Fibroblast of lung (primary cell): ENCODE data around the gene NR4A1. TPM values are rescaled to one million over a fixed set of nuclear protein-coding genes. Genes with fewer than 3 reads are reported as not detected.

Source experiments
- DNase-seq, 2 donors: peaks; one replicate each; pipeline versions ENCODE4 v3.0.0 to v3.0.0-alpha.2; 2010; ENCODE audit warnings: low read depth in 2 of 2
- H2AFZ ChIP-seq: 2 replicates; pipeline ENCODE4 v1.5.1; 2012; ENCODE audit warnings: low read length, control low read depth, inconsistent platforms
- H3K27ac ChIP-seq: 2 replicates; pipeline ENCODE4 v1.5.1; 2011; ENCODE audit warnings: low read length, control low read depth; ENCODE audit not compliant: insufficient read depth
- H3K27me3 ChIP-seq: 2 replicates; pipeline ENCODE4 v1.5.1; 2011; ENCODE audit warnings: mild to moderate bottlenecking, low read length; ENCODE audit not compliant: control insufficient read depth, insufficient read depth
- H3K36me3 ChIP-seq: 2 replicates; pipeline ENCODE4 v1.5.1; 2011; ENCODE audit warnings: low read length; ENCODE audit not compliant: control insufficient read depth, insufficient read depth
- H3K4me1 ChIP-seq: 2 replicates; pipeline ENCODE4 v1.5.1; 2011; ENCODE audit warnings: low read length; ENCODE audit not compliant: control insufficient read depth, insufficient read depth; ENCODE audit errors: extremely low read depth
- H3K4me2 ChIP-seq: 2 replicates; pipeline ENCODE4 v1.5.1; 2011; ENCODE audit warnings: low read length, control low read depth; ENCODE audit not compliant: insufficient read depth; ENCODE audit errors: extremely low read depth
- H3K4me3 ChIP-seq, 4 experiments: fragments of 200-600 bp in 1 of 4; sonication (generic) in 1 of 4; replicated peaks in 1 of 4; 2 replicates each; pipeline ENCODE4 v1.5.1; 2011 to 2016; ENCODE audit warnings: low read length in 4 of 4, low read depth in 3 of 4, mild to moderate bottlenecking in 3 of 4, control low read depth in 2 of 4, inconsistent platforms in 1 of 4, mixed read lengths in 1 of 4; ENCODE audit not compliant: insufficient read depth in 1 of 4; ENCODE audit errors: control extremely low read depth in 1 of 4
- H3K79me2 ChIP-seq: 2 replicates; pipeline ENCODE4 v1.5.1; 2012; ENCODE audit warnings: mild to moderate bottlenecking, low read length, inconsistent platforms; ENCODE audit not compliant: control insufficient read depth, insufficient read depth
- H3K9ac ChIP-seq: 2 replicates; pipeline ENCODE4 v1.5.1; 2011; ENCODE audit warnings: mild to moderate bottlenecking, low read length, control low read depth; ENCODE audit not compliant: insufficient read depth
- H3K9me3 ChIP-seq: 2 replicates; pipeline ENCODE4 v1.5.1; 2012; ENCODE audit warnings: low read depth, low read length; ENCODE audit not compliant: control insufficient read depth, insufficient read depth
- H4K20me1 ChIP-seq: 2 replicates; pipeline ENCODE4 v1.5.1; 2011; ENCODE audit warnings: low read length; ENCODE audit not compliant: control insufficient read depth, insufficient read depth; ENCODE audit errors: extremely low read depth
- EZH2 ChIP-seq: IDR thresholded peaks from 2 replicates; pipeline ENCODE4 v1.5.1; 2012; ENCODE audit warnings: low read length, control low read depth, mild to moderate bottlenecking; ENCODE audit errors: missing control alignments
- polyA plus RNA-seq, 2 donors: library from polyadenylated mRNA; depleted of rRNA in 1 of 2; stranded (reverse) in 1 of 2; unstranded in 1 of 2; fragments of >200 nt; gene quantifications; 2 replicates each; pipeline ENCODE4 v1.2.1, GENCODE V29; 2011 to 2012; ENCODE audit warnings: missing spikeins in 1 of 2
- total RNA-seq: library from RNA; depleted of rRNA; stranded (reverse); fragments of >200 nt; gene quantifications from 2 replicates; pipeline ENCODE4 v1.2.1, GENCODE V29; 2014
- TF ChIP-seq, protein P1 (sequence below), 2 donors: IDR thresholded peaks in 1 of 2; conservative IDR thresholded peaks in 1 of 2; 1 replicate in 1 of 2; 2 replicates in 1 of 2; pipeline ENCODE4 v1.5.1; 2011 to 2012; ENCODE audit warnings: low read length in 2 of 2, control low read depth in 1 of 2, inconsistent platforms in 1 of 2, low read depth in 1 of 2, mild to moderate bottlenecking in 1 of 2

NR4A1 gene
- total and polyA plus RNA-seq, 2 donors (not counting 1 experiment from before 2014, with no cell fraction given): 3.8 to 4.1 TPM

- H3K9me3 ChIP-seq: no peaks in the 10 kb centered on the region
- peaks cover 24% of the 10 kb centered on the region for H3K36me3 ChIP-seq
- H3K27ac ChIP-seq: no peak overlapping the region
- no peak overlapping the region for H3K4me3 ChIP-seq
- H3K9ac ChIP-seq: no peak overlapping the region
- no peak overlapping the region for H3K4me2 ChIP-seq
- peaks cover 3% of the 10 kb centered on the region for H4K20me1 ChIP-seq
- no peak for TF ChIP-seq EZH2
- TF ChIP-seq, protein P1, sequence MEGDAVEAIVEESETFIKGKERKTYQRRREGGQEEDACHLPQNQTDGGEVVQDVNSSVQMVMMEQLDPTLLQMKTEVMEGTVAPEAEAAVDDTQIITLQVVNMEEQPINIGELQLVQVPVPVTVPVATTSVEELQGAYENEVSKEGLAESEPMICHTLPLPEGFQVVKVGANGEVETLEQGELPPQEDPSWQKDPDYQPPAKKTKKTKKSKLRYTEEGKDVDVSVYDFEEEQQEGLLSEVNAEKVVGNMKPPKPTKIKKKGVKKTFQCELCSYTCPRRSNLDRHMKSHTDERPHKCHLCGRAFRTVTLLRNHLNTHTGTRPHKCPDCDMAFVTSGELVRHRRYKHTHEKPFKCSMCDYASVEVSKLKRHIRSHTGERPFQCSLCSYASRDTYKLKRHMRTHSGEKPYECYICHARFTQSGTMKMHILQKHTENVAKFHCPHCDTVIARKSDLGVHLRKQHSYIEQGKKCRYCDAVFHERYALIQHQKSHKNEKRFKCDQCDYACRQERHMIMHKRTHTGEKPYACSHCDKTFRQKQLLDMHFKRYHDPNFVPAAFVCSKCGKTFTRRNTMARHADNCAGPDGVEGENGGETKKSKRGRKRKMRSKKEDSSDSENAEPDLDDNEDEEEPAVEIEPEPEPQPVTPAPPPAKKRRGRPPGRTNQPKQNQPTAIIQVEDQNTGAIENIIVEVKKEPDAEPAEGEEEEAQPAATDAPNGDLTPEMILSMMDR (conservative IDR thresholded peaks at IDR 0.05 in 1 of 2, IDR thresholded peaks at IDR 0.05 in 1 of 2; ENCODE audit: low read depth in 1 of 2, low read length in 2 of 2): no peak
- H3K4me1 ChIP-seq: peaks cover 56% of the 10 kb centered on the region
- no peak for DNase-seq
- no peak overlapping the region for H2AFZ ChIP-seq
- H3K27me3 ChIP-seq: no peaks in the 10 kb centered on the region
- H3K79me2 ChIP-seq: peaks cover 34% of the 10 kb centered on the region
Measured at GRCh38 chr12:52078276-52078675, 27.0 kb downstream of the NR4A1 start.

- Histone ChIP-seq H3K27ac (peak within 1 kb of the TSS; percentile 62), H2AFZ (no peak within 1 kb of the TSS), H3K4me1 (peaks cover 45% of the 10 kb centered on the region), H3K79me2 (peaks cover 20% of the 10 kb centered on the region), H4K20me1 (peaks cover 3% of the 10 kb centered on the region), H3K9me3 (no peaks in the 10 kb centered on the region), H3K4me2 (peak within 1 kb of the TSS; percentile 49), H3K27me3 (no peaks in the 10 kb centered on the region), H3K4me3 (peak within 1 kb of the TSS in 2 of 4 experiments; percentile 23 to 57), H3K36me3 (peaks cover 17% of the 10 kb centered on the region), H3K9ac (peak within 1 kb of the TSS; percentile 44)
- TF ChIP-seq, protein P1 (conservative IDR thresholded peaks at IDR 0.05 in 1 of 2, IDR thresholded peaks at IDR 0.05 in 1 of 2; ENCODE audit: low read depth in 1 of 2, low read length in 2 of 2): no peak
- TF ChIP-seq EZH2: no peak
- DNase-seq: peak in 1 of 2 donors; percentile 43
Measured at GRCh38 chr12:52079576-52080402, 28.5 kb downstream of the NR4A1 start, which contains the start of gene SMIM41. Gene SMIM41, plus strand, starts transcription at chr12:52079704. Its CDS starts 76 bp downstream, at chr12:52079780.

GRCh38 chr12:52080403-52081251 is 29.4 kb downstream of the NR4A1 start:
- H3K4me2 ChIP-seq: peak overlapping the region; percentile 49
- peaks cover 12% of the 10 kb centered on the region for H3K79me2 ChIP-seq
- peak overlapping the region in 2 of 4 experiments; percentile 23 to 57 for H3K4me3 ChIP-seq
- no peaks in the 10 kb centered on the region for H3K9me3 ChIP-seq
- TF ChIP-seq, protein P1 (conservative IDR thresholded peaks at IDR 0.05 in 1 of 2, IDR thresholded peaks at IDR 0.05 in 1 of 2; ENCODE audit: low read depth in 1 of 2, low read length in 2 of 2): no peak
- TF ChIP-seq EZH2: no peak
- no peaks in the 10 kb centered on the region for H3K27me3 ChIP-seq
- H3K36me3 ChIP-seq: peaks cover 14% of the 10 kb centered on the region
- no peak overlapping the region for H2AFZ ChIP-seq
- peaks cover 39% of the 10 kb centered on the region for H3K4me1 ChIP-seq
- peak overlapping the region; percentile 62 for H3K27ac ChIP-seq
- H4K20me1 ChIP-seq: peaks cover under 1% of the 10 kb centered on the region
- no peak for DNase-seq
- peak overlapping the region; percentile 44 for H3K9ac ChIP-seq
